Measurements from ENCODE around the gene PLA2G2C.
"Not testable (repeated sequence)": the region's sequence is repeated elsewhere in the genome, so short reads cannot be mapped to it uniquely, and the experiment has no call there.

Gene PLA2G2C, protein sequence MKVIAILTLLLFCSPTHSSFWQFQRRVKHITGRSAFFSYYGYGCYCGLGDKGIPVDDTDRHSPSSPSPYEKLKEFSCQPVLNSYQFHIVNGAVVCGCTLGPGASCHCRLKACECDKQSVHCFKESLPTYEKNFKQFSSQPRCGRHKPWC

GRCh38 chr1:20185834-20186782, at the start of gene PLA2G2C, which contains the start of gene UBXN10:
Gene PLA2G2C, minus strand, starts transcription at chr1:20186518. Its CDS starts 9,155 bp downstream, at chr1:20177363.
Gene UBXN10, plus strand, starts transcription at chr1:20186096. Its CDS starts 4,466 bp downstream, at chr1:20190562.
- no peak for DNase-seq

- DNase-seq, result no peak
These were observed 48.6 kb upstream of the PLA2G2C start for GRCh38 chr1:20234788-20235535.

DNA sequence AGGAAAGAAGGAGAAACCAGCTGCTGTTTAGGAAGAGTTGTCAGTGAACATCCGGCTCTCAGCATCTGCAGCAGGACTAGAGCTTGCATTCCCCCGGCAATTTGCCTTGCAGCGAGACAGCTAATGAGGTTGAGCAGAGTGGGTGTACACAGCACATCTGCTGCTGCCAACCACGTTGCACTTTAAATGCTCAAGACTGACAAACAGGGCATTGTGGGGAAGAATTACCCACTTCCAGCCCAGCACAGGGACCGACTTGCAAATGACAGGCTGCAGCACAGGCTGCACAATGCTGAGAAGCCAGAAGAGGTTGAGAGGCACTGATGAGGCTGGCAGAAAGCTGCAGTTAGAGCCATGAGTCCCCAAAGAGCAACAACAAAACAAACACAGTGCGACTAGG, 47.5 kb upstream of the PLA2G2C start:
- DNase-seq, result no peak

DNA sequence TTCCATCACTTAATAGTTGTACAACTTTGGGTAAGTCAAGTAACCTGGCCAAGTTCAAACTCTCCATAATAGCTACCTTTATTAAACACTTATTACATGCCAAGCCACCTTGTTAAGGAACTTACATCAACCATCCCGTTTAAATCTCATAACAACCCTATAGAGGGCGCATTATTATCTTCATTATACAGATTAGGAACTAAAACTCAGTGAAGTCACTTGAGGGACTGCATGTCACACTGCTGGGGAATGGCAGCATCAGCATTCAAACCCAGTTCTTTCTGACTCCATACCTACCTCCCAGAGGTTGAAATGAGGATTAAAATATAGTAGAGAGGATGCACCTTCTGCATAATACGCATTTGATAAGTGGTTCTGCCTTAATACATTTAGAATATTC, 47.1 kb upstream of the PLA2G2C start:
- DNase-seq, result peak; percentile 67

DNA sequence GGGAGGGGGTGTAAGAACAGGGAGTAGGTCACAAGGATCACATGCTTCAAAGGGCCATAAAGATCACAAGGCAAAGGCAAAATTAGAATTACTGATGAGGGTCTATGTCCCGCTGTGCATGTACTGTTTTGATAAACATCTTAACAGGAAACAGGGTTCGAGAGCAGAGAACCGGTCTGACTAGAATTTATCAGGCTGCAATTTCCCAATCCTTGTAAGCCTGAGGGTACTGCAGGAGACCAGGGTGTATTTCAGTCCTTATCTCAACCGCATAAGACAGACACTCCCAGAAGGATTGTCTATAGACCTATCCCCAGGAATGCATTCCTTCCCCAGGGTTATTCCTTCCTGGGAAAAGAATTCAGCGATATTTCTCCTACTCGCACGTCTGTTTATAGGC, 46.2 kb upstream of the PLA2G2C start:
- not testable (repeated sequence) for DNase-seq

- DNase-seq, result no peak
These were observed 42.9 kb upstream of the PLA2G2C start for GRCh38 chr1:20229171-20229570.

GRCh38 chr1:20228314-20228825, 42.1 kb upstream of the PLA2G2C start:
- no peak for DNase-seq

DNA sequence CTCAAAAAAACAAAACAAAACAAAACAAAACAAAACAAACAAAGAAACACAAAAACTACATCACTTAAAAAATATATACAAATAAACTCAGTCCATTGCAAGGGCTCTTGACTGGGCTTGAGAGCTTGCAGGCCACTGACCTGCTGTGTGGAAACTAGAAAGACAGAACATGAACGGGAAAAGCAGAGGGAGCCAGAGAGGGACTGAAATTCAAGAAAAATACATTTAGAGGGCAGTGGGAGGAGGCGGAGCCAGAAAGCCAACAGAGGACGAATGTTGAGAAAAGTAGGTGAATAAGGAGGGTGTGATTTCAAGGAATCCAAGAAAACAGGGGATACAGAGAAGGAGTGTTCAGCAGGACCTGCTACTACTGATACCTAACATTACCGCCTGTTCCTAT, 41.4 kb upstream of the PLA2G2C start:
- DNase-seq, result no peak

DNA sequence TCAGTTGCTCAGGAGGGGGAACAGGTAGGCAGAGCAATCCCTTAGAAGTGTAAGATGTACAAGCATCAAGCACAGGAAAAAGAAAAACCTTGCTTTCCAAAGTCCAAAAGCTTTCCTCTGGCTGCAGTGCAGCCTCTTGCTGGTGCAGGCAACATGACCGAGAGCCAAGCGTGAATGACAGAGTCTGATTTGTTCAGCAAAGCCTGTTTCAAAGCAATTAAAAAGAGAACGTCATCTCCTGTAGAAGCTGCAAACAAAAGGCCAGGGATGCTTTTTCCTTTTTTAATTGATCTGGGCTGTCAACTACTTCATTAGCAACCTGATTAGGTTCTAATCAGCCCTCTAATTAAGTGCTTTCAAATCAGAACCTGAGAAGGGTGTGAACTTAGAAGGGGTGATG, 38.2 kb upstream of the PLA2G2C start:
- DNase-seq, result no peak

DNA sequence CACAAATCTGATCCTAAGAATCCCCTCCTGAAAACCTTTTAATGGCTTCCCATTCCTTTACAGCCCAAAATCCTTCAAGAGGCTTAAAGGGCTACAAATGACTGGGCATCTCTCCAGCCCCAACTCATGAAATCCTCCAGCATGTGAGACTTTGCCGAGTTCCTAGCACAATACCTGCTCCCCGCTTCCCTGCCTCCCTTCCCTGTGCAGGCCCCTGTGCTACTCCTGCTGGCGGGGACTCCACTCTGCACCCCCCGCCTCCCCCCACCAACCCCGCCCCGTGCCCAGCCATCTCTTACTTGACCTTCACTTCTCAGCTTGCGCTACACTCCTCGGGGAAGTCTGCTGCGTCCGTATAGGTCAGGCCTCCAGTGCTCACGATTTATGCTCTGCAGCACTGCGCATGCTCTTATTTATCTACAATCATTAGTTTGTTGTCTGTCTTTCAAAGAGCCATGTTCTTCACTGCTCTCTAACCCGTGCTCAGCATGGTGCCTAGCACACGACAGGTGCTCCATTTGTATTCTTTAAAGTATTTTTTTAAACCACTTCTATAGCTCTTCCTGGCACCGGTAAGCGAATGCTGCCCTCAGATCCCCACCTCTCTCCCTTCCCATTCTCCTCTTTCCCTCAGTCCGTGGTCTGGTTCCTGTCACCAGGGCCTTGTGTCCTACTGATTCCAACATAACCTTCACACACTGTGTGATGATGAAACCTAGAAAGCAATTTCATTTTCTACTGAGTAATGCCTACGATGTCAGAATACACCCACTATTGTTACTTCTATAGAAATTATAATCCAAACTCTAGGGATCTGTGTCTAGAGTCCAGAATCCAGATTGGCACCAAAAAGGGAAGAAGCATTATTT, 37.5 kb upstream of the PLA2G2C start:
- DNase-seq, result no peak

- DNase-seq, result peak; percentile 91
These were observed 36.8 kb upstream of the PLA2G2C start for GRCh38 chr1:20223106-20223505.

- no peak for DNase-seq
These were observed 33.7 kb upstream of the PLA2G2C start for GRCh38 chr1:20220036-20220435.

DNA sequence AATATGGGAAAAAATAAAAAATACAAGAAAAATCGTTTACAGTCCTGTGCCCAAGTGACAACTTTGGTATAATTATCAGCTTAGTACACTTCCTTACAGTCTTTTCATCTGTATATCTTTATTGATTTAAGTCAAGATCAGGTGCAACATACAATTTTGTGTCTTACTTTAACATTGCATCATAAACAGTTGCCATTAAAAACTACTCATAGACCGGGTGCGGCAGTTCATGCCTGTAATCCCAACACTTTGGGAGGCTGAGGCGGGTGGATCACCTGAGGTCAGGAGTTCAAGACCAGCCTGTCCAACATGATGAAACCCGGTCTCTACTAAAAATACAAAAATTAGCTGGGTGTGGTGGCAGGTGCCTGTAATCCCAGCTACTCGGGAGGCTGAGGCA, 32.7 kb upstream of the PLA2G2C start:
- not testable (repeated sequence) for DNase-seq

- DNase-seq, result peak; percentile 32
These were observed 30.3 kb upstream of the PLA2G2C start for GRCh38 chr1:20216574-20216973.

GRCh38 chr1:20215716-20216115, 29.4 kb upstream of the PLA2G2C start:
- DNase-seq, result no peak

DNA sequence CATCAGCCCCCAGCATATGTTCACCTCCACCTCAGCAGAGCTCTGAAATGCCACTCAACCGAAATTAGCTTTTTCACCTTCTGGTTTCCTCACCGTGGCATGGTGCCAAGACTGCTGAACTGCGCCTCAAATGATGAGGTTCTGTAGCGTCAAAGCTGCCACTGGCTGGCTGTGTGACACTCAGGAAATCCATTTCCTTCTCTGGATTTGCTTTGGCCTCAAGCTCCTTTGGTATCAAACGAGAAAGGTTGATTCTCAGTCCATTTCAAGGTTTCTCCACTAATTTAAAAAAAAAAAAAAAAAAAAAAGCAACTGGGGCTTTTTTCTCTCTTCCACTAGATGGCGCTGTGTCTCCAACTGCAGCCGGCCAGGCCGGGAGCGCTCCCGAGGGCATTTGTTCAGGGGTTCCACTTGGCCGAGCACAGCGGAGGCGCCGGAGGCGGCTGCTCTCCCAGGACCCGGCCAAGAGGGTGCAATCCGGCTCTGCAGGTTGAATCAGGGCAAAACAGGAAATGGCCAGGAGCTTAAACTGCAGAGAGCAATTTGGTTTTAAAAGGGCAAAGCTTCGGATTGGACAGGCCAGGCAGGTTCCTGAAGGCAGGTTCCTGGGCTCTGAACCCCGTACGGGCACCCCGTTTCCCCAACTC, 26.5 kb upstream of the PLA2G2C start:
- peak; percentile 35 for DNase-seq

DNA sequence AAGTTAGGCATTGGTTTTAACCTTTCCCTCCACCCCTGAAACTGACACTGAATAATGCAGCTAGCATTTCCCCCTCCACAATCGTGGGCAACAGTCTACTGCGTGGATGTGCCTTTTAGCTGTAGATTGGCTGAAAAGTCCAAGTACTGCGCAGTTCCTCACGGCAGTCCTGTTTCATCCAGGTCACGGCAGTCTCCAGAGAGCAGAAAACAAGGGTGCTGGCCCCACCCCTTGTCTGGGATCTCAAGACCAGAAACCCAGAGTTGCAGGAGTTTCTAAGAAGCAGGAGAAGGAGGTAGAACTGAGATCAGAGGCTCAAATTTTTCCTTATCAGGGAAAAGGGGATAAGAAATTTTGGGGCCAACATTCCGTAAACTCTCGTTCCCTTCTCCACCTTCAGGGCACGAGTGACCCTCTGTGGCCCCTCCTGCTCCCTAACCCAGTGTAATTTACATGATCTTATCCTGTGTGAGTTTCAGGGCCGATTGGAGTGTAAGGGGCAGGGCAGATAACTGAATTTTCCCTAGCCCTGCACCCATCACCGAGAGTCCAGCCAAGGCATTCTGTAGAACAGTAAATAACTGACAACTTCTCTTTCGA, 25.9 kb upstream of the PLA2G2C start:
- no peak for DNase-seq

DNA sequence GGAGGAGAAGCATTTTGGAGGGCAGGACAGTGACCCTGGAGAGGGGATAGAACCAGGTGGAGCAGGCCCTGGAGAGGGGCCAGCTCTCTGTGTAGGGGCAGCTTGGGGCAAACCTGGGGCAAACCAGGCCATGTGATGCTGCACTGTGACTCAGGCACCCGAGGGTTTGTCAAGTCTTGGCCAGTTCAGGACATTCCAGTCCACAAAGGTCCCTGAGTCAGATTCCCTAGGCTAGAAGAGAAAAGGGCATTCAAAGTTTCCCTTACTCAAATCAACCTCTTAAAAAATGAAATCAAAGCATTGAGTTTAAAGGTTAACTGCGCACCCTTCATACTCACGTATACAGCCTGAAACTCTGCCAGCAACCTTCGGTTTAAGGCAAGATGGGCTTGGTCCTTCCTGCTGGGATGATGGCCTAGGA, 25.2 kb upstream of the PLA2G2C start:
- no peak for DNase-seq

DNA sequence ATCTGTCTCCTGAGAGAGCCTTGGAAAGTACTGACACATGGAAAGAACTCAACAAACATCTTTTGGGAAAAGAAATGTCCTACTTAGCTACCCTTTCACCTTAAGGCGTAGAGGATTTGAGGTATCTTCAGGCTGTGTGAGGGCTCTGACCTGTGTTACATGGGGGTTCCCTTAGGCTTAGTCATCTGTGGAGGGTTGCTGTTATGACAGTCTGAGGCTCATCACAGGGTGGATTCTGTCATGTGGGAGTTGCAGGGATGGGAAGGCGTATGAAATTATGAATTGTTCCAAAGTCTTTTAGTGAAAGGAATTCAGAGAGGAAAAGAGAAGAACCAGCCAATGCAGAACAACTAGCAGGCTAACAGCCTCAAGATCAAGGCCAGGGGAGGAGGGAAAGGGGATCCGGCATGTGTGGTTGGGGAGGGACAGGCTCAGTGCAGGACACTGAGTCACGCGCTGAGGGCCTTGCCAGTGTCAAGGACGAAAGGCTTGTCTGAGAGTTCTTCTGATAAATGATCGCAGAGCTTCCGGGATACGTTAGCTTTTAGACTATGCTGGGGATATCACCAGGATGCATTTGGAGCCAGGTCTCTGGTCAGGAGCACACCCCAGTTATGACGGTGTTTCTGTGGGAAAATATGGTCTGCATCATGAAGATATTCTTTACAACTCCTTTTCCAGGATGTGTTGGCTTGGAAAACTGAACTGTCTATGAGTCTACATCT, 24.6 kb upstream of the PLA2G2C start:
- DNase-seq, result no peak

DNA sequence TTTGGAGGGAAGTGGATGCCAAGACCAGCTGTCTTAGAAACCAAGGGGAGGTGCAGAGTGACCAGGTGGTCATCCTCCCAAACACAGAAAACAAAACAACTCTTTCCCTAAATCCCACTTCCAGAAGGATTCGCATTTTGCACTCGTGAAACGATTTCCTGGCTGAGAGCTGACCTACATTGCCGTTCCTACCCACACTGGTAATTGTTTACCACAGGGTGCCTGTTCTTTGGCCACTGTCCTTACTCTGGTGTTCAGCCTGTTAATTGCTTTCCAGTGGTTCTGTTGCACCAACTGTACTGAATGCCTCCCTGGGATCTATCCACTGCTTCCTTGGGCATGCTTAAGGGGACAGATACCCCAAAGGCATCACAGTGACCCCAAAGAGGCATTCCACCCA, 23.2 kb upstream of the PLA2G2C start:
- DNase-seq, result no peak

- no peak for DNase-seq
These were observed 21.2 kb upstream of the PLA2G2C start for GRCh38 chr1:20207546-20207945.
